ENCODE results near the gene IGSF21. TPM values are rescaled to one million over a fixed set of nuclear protein-coding genes. Genes with fewer than 3 reads are reported as not detected.

Gene IGSF21
- total and polyA plus RNA-seq, 2 of the 8 experiments (the other 6 are each of a cell fraction or from before 2014, with no cell fraction given) = 22.5 to 28.5 TPM

GRCh38 chr1:18384059-18384458 is 276.5 kb downstream of the IGSF21 start:
- Histone ChIP-seq H3K4me2 (ENCODE audit: insufficient read depth in 1 of 2, low read depth in 2 of 2, low read length in 2 of 2) (no peak overlapping the region; a peak in 1 of 4 replicates), H2AK5ac (ENCODE audit: low read depth, low read length) (no peak overlapping the region), H3K18ac (ENCODE audit: extremely low read depth, low read length) (peak overlapping the region; percentile 71; the same call in 1 of the 2 replicates), H3K14ac (ENCODE audit: insufficient read length) (no peak overlapping the region), H3K9me3 (ENCODE audit: insufficient read depth in 2 of 2, low read depth in 1 of 2, low read length in 1 of 2) (peaks cover 4% of the 10 kb centered on the region in 2 experiments; a peak in 1 of 4 replicates), H2BK5ac (ENCODE audit: low read depth, low read length) (peak overlapping the region; percentile 75; the same call in 1 of the 2 replicates), H2BK20ac (ENCODE audit: low read length) (peak overlapping the region; percentile 93; the same call in 1 of the 2 replicates), H4K91ac (replicated peaks; ENCODE audit: insufficient read length, low read length) (peak overlapping the region; percentile 80), H3K56ac (replicated peaks; ENCODE audit: insufficient read length, low read depth, low read length) (no peak overlapping the region), H3K27ac (ENCODE audit: low read depth, low read length) (no peak overlapping the region), H4K20me1 (replicated peaks in 1 of 2; ENCODE audit: control insufficient read depth in 1 of 2, insufficient read depth in 2 of 2, low read length in 2 of 2) (no peaks in the 10 kb centered on the region), H3K9ac (replicated peaks in 1 of 4; ENCODE audit: extremely low read depth in 1 of 4, low read depth in 3 of 4, low read length in 3 of 4) (no peak overlapping the region), H3K23ac (ENCODE audit: insufficient read length) (no peak overlapping the region), H3K23me2 (ENCODE audit: low read depth, low read length) (no peaks in the 10 kb centered on the region), H3K36me3 (ENCODE audit: control insufficient read depth in 2 of 4, insufficient read depth in 4 of 4, low read length in 3 of 4) (peaks cover 0 to 3% (median 0%) of the 10 kb centered on the region in 4 experiments; a peak in 1 of 8 replicates), H3K79me1 (ENCODE audit: low read depth, low read length) (no peaks in the 10 kb centered on the region), H2BK15ac (ENCODE audit: low read length) (peak overlapping the region; percentile 95; the same call in 1 of the 2 replicates), H3K79me2 (ENCODE audit: control insufficient read depth in 1 of 2, insufficient read depth in 2 of 2, low read length in 2 of 2) (no peaks in the 10 kb centered on the region), H4K8ac (ENCODE audit: extremely low read depth, insufficient read depth, low read length) (no peak overlapping the region), H3K27me3 (replicated peaks in 1 of 4; ENCODE audit: control insufficient read depth in 3 of 4, extremely low read depth in 1 of 4, insufficient read depth in 3 of 4, low read length in 3 of 4) (no peaks in the 10 kb centered on the region; a peak in 1 of 7 replicates), H3K4ac (replicated peaks; ENCODE audit: insufficient read length, low read depth, low read length) (no peak overlapping the region), H2AFZ (ENCODE audit: low read length) (no peak overlapping the region), H3K4me3 (ENCODE audit: extremely low read depth in 1 of 4, insufficient read depth in 2 of 4, low read depth in 3 of 4, low read length in 4 of 4) (no peak overlapping the region), H2BK12ac (ENCODE audit: low read depth, low read length) (peak overlapping the region; percentile 84; the same call in 1 of the 2 replicates), H4K5ac (ENCODE audit: insufficient read length, low read depth, low read length) (no peak overlapping the region), H3K4me1 (replicated peaks in 1 of 4; ENCODE audit: control insufficient read depth in 3 of 4, insufficient read depth in 4 of 4, low read length in 3 of 4) (peaks cover 4 to 13% (median 11%) of the 10 kb centered on the region in 4 experiments), H2BK120ac (replicated peaks; ENCODE audit: low read depth, low read length) (peak overlapping the region; percentile 10)
- 78% methylated on average over 5 of the region's 5 CpGs; no CpG with 5 or more reads in 1 of the 2 experiments for WGBS, 2 experiments (ENCODE audit: extremely low coverage in 1 of 2, insufficient coverage in 1 of 2, insufficient read length in 1 of 2, insufficient replicate concordance in 2 of 2, low coverage in 1 of 2, low lambda C conversion rate in 2 of 2, missing lambda C conversion rate in 1 of 2)
- DNase-seq (ENCODE audit: low read depth in 1 of 2, low spot score in 2 of 2) (no peak), FAIRE-seq (no peak)
- POLR2A ChIA-PET (ENCODE audit: partially characterized antibody) = interaction anchor here (0.7 to 1.4 kb wide), 2 partner anchors 18 to 102 kb away, joined by 3 read pairs; no protein-coding TSS in a partner anchor
- CTCF ChIA-PET (ENCODE audit: partially characterized antibody) = interaction anchor here (1.1 to 1.5 kb wide), 2 partner anchors 12 to 17 kb away, joined by 3 read pairs; no protein-coding TSS in a partner anchor
- no peak for TF ChIP-seq HDAC6 (IDR thresholded peaks at IDR 0.05; ENCODE audit: low read depth, low read length)
- no peak for TF ChIP-seq MAFK (IDR thresholded peaks at IDR 0.05; ENCODE audit: low read depth, low read length)
- TF ChIP-seq USF2 (IDR thresholded peaks at IDR 0.05; ENCODE audit: low read length) = no peak
- TF ChIP-seq GTF2F1 (IDR thresholded peaks at IDR 0.05; ENCODE audit: borderline replicate concordance, low read depth, low read length) = no peak
- TF ChIP-seq POLR2AphosphoS5 (IDR thresholded peaks at IDR 0.05; ENCODE audit: low read depth, low read length) = no peak
- TF ChIP-seq SAP30 (IDR thresholded peaks at IDR 0.05; ENCODE audit: insufficient read depth, insufficient replicate concordance, low read length) = no peak
- TF ChIP-seq SRF (IDR thresholded peaks at IDR 0.05; ENCODE audit: low read depth, low read length) = no peak
- TF ChIP-seq E2F6 (IDR thresholded peaks at IDR 0.05) = no peak
- no peak for TF ChIP-seq FOSL1 (IDR thresholded peaks at IDR 0.05; ENCODE audit: insufficient read depth, low read depth, low read length)
- TF ChIP-seq CBX5 (IDR thresholded peaks at IDR 0.05; ENCODE audit: low read depth, low read length) = no peak
- TF ChIP-seq SIN3A (conservative IDR thresholded peaks at IDR 0.05 in 1 of 2, IDR thresholded peaks at IDR 0.05 in 1 of 2; ENCODE audit: low read depth in 1 of 2, low read length in 2 of 2) = no peak
